CD4-positive, alpha-beta T cell treated with Interleukin-1 beta for 1 hour (primary cell): ENCODE data around the gene PDE4B.
"Not testable (repeated sequence)": the region's sequence is repeated elsewhere in the genome, so short reads cannot be mapped to it uniquely, and the experiment has no call there.

Experiments used
- DNase-seq, 2 donors: peaks; one replicate each; pipeline ENCODE4 v3.0.0-alpha.2; 2020 to 2022

The PDE4B gene

GRCh38 chr1:65997693-65998092, 205.0 kb downstream of the PDE4B start:
- DNase-seq = no peak

- no peak for DNase-seq
Measured at GRCh38 chr1:65998763-65999583, 206.3 kb downstream of the PDE4B start.

GRCh38 chr1:66000033-66000637, 207.4 kb downstream of the PDE4B start:
- DNase-seq = no peak

DNA sequence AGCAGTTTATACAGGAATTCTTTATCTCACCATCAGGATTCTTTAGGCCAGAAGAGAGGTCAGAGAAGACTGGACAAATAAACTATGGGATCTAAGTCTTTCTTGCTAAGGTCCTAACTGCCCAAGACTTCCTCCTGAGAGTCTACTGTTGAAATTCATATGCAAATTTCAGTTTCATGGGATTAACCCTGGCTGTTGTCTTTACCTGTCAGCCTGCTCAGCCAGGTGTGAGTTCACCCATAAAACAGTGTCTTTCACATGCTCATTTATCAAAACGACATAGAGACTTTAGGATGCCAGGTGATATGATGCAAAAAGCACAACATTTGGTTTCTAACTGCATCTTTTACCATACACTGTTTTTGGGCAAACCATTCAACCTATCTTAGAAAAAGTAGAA, 211.0 kb downstream of the PDE4B start:
- DNase-seq = no peak

DNA sequence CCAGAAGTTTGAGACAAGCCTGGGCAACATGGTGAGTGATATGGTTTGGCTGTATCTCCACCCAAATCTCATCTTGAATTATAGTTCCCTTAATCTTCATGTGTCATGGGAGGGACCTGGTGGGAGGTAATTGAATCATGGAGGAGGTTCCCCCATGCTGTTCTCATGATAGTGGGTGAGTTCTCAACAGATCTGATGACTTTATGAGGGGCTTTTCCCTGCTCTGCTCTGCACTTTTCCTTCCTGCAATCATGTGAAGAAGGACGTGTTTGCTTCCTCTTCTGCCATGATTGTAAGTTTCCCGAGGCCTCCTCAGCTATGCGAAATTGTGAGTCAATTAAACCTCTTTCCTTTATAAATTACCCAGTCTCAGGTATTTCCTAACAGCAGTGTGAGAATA, 213.8 kb downstream of the PDE4B start:
- DNase-seq = not testable (repeated sequence)

- DNase-seq = no peak
Measured at GRCh38 chr1:66012106-66012784, 219.6 kb downstream of the PDE4B start.

DNA sequence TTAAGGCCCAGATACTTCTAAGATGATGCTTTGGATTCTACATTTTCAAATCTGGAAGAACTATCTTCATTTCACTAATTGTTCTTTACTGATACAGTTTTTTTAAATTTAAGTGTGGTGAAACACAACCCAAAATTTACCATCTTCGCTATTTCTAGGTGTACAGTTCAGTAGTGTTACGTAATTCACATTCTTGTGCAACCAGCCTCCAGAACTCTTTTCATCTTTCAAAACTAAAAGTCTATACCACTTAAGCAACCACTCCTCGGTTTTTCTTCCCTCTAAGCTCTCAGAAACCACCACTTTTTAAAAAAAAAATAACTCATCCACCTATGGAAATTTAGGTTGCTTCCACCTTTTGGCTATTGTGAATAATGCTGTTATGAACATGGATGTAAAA, 220.7 kb downstream of the PDE4B start:
- no peak for DNase-seq

DNA sequence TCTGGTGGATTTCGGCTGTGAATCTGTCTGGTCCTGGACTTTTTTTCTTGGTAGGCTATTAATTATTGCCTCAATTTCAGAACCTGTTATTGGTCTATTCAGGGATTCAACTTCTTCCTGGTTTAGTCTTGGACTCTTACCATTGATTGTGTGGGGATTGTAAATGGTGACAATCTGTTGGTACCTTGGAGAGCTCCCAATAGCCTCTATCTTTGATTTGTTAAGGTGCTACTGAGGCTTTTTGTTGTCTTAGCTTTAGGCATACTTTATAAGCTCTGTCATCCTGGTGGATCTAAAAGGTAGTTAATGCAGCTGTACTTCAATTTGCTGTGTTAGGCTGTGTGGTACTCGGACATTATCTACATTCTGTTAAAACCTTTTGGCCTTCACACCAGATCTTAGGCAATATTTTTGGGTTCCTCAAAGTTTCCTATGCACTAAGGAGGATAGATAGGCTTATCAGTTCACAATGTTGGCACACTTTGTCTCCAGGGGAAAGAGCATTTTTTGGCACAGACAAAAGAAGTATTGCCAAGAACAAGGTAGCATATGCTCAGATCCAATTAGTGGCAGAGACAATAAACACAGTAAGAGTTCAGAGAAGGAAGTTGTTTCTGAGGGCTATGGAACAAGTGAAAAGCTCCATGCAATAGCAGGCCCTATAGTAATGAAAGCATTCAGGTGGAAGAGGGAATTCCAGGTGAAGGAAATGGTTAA, 230.4 kb downstream of the PDE4B start:
- no peak for DNase-seq

DNA sequence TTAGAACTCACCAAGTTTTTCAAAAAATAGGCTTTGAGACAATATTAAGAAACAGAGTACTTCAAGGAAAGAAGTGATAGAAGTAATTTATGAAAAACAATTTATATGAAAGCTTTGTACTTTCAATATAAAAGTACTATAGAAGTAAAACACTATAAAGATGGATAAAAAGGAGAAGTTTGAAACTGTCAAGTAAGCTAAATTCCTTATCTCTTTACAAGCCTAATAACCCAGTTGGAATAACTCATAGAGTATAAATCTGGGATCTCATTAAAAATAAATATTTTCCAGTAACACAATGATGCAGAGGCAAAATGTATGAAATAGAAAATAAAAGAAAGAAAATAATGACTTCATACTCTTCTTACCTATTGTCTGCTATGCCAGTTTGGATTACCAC, 232.5 kb downstream of the PDE4B start:
- no peak for DNase-seq

DNA sequence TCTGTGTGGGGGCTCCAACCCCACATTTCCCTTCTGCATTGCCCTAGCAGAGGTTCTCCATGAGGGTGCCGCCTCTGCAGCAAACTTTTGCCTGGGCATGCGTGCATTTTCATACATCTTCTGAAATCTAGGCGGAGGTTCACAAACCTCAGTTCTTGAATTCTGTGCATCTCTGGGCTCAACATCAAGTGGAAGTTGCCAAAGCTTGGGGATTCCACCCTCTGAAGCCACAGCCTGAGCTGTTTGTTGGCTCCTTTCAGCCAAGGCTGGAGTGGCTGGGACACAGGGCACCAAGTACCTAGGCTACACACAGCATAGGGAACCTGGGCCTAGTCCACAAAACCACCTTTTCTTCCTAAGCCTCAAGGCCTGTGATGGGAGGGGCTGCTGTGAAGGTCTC, 235.3 kb downstream of the PDE4B start:
- DNase-seq = no peak

- no peak for DNase-seq
Measured at GRCh38 chr1:66033781-66034180, 241.1 kb downstream of the PDE4B start.

- DNase-seq = no peak
Measured at GRCh38 chr1:66035616-66036245, 243.0 kb downstream of the PDE4B start.

DNA sequence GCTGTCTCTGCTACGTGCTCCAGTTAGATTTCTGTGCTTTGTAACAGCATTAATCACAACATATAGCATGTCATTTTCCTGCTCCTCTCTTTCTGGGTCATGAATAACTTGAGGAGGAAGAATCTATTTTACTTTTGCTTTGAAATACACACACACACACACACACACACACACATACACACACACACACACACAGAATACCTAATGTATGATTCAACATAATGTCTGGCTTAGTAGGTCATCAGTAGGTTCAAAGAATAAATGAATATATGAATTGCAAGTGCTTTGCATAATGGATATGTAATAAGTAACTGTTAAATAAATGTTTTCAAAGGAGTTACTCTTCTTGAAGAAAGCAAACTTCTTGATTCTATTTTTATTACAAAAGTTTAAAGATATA, 249.0 kb downstream of the PDE4B start:
- no peak for DNase-seq

DNA sequence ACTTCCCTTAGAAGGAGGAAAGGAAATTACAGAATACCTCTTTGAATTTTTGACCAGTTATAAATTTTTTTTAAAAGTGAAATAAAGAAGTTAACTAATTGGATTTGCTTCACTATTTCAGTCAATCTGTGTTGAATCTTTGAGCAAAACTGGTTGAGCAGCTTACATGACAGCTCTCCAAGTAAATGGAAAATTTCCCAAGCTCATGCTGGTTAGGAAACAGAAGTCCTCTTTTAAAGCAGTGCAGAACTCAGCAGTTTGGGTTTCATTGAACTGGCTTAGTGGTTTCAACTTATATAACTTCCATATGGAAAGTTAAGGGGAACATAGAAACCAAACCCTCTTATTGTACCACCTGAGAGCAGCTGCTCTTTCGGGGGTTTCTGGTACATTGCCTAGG, 250.5 kb downstream of the PDE4B start:
- no peak for DNase-seq

GRCh38 chr1:66044912-66045311, 252.2 kb downstream of the PDE4B start:
- no peak for DNase-seq

- no peak for DNase-seq
Measured at GRCh38 chr1:66046415-66046814, 253.7 kb downstream of the PDE4B start.

DNA sequence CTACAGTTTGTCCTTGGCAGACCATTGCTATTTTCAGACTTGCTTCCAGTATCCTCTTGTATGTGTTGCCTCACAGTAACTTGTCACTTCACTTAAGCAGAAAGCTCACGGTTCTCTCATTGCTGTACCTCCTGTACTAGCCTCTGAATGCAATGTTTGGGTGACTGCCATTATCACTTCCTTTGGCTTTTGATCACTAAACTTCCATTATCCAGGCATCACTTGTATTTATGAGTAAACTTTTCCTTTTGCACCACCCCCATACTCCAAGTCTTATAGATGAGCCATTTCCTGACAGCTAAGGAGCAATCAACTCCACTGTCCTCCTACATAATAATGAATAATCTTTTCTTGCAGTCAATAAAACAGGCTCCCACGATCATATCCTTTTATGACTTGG, 255.3 kb downstream of the PDE4B start:
- DNase-seq = no peak

DNA sequence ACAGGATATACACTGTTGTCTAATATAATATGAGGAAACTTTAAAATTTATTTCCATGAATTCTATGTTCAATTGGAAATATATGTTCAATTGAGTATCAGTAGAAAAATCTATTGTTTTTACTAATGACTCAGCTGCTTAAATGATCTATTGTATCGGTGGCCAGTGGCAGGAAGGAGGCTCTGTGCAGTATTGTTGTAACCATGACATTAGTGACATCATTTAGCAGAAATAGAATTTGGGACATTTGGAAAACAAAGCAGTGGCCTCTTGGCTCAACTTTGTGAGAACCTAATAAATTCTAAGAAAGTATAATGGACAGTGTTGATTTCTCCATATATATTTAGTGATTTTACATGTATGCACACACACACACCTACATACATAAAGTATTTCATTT, 257.4 kb downstream of the PDE4B start:
- DNase-seq = no peak

DNA sequence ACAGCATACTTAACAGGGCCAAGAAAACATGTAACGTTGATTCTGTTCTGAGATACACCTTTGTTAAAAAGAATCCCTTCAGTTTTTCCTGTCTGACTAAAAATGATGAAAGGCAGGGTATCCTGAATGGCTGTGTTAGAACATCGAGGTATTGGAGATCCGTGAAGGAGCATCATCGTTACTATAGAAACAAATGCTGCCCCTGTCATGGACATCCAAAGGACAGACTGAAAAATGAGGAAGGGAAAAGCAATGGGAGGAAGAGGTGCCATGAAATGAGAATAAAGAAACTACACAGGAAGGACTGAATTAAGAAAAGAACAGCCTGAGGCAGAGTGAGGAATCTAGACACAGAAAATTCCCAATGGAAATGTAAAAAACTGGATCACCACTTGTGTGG, 257.9 kb downstream of the PDE4B start:
- DNase-seq = no peak

GRCh38 chr1:66055092-66055491, 262.4 kb downstream of the PDE4B start:
- DNase-seq = no peak

DNA sequence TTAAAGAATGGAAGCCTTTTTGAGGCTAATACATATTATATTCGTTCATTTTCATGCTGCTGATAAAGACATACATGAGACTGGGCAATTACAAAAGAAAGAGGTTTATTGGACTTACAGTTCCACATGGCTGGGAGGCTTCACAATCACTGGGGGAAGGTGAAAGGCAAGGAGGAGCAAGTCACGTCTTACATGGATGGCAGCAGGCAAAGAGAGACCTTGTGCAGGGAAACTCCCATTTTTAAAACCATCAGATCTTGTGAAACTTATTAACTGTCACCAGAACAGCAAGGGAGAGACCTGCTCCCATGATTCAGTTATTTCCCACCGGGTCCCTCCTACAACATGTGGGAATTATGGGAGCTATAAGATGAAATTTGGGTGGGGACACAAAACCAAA, 264.8 kb downstream of the PDE4B start:
- not testable (repeated sequence) for DNase-seq

DNA sequence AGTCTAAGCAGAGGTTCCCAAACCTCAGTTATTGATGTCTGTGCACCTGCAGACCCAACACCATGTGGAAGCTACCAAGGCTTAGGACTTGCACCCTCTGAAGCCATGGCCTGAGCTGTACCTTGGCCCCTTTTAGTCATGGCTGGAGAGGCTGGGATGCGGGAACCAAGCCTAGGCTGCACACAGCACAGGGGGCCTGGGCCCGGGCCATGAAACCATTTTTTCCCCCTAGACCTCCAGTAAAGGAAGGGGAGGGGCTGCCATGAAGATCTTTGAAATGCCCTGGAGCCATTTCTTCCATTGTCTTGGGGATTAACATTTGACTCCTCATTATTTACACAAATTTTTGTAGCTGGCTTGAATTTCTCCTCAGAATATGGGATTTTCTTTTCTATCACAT, 265.9 kb downstream of the PDE4B start:
- DNase-seq = no peak

- not testable (repeated sequence) for DNase-seq
Measured at GRCh38 chr1:66067219-66067618, 274.5 kb downstream of the PDE4B start.
